Measurements from ENCODE around the gene GIMAP1.
"Not testable (repeated sequence)": the region's sequence is repeated elsewhere in the genome, so short reads cannot be mapped to it uniquely, and the experiment has no call there.

Gene GIMAP1

DNA sequence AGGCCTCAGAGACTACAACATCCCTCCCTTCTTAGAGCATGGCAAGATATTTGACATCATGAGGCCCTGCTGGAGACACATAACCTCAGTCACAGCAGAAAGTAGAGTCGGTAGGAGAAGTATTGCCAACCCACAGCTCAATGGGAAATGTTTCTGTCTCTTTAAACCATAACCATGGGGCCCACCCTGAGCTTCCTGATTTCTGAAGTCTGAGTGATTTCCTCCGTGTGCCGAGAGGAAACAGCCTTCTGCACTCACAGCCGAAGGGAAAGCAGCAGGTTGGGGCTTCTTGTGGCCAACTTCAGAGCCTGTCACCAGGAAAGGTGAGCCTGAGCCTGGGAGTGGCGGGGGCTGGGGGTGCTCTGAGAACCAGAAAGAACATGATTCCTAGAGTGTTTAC is at the start of gene GIMAP1:
GIMAP1 (plus strand) TSS at position 246 of the 400 bp plus-strand sequence. CDS start 2,435 bp downstream, outside the sequence.
- no peak for DNase-seq (ENCODE audit: low read depth)

DNA sequence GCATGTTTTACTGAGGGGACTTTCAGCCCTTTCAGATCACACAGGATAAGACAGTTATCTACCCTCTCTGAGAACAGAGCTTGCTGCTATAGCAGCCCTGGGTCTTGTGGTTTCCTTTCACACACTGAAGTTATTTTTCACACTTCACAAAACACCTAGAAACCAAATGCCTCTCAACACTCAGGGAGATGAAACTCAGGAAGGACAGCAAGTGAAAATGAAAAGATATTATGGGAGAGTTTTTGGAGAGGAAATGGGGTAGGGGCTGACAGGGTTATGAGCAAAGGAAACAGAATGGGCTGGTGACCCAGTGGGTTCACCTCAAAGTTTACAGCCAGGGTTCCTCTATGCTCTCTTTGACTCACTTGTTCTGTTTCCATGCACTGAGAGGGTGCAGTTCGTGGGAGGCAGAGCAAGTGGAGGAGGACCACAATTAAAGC is 47.9 kb upstream of the GIMAP1 start:
- DNase-seq (ENCODE audit: low read depth) = no peak

DNA sequence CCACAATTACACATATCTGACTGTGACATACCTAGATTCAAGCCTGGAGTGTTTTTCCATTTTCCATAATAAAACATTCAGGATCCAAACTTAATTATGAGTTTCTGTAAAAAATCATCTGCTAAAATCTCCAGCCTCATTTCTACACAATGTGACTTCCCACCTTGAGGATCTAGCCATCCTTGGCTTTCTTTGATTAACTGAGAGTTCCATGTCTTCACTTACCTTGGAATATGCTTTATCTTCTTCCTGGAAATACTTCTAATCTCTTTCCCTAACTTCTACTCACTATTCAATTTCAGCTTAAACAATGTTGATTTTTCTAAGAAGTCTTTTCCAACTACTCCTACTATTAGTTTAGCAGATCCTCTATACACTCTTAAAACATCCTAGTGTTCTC is 47.4 kb upstream of the GIMAP1 start:
- DNase-seq (ENCODE audit: low read depth) = no peak

DNA sequence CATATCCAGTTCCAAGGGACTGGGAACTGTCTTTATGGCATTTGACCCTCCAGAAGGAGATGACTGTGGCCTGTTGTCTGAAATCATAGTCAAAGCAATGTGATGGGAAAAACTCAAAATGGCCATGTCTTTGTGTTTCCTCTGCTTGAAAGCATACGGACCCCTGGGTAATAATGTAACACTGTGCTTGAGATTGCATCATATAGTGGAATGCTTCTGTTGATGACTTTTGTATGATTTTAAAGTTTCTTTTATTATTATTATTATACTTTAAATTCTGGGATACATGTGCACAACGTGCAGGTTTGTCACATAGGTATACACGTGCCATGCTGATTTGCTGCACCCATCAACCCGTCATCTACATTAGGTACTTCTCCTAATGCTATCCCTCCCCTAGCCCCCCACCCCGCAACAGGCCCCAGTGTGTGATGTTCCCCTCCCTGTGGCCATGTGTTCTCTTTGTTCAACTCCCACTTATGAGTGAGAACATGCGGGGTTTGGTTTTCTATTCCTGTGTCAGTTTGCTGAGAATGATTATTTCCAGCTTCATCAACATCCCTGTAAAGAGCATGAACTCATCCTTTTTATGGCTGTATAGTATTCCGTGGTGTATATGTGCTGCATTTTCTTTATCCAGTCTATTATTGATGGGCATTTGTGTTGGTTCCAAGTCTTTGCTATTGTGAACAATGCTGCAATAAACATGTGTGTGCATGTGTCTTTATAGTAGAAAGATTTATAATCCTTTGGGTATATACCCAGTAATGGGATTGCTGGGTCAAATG is 44.4 kb upstream of the GIMAP1 start:
- not testable (repeated sequence) for DNase-seq (ENCODE audit: low read depth)

DNA sequence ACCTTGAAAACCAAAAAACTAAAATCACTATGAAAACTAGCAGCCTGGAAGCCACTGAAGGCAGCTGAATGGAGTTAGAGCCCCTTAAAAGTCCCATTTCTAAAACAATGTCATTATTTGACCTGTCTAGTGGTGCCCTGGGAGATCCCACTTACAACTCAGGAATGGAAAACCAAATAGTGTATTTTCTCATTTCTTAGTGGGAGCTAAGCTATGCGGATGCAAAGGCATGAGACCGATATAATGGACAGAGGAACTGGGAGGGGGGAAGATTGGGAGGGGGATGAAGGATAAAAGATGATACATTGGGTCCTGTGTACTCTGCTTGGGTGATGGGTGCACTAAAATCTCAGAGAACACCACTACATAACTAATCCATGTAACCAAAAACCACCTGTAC is 40.7 kb upstream of the GIMAP1 start:
- DNase-seq (ENCODE audit: low read depth) = no peak

DNA sequence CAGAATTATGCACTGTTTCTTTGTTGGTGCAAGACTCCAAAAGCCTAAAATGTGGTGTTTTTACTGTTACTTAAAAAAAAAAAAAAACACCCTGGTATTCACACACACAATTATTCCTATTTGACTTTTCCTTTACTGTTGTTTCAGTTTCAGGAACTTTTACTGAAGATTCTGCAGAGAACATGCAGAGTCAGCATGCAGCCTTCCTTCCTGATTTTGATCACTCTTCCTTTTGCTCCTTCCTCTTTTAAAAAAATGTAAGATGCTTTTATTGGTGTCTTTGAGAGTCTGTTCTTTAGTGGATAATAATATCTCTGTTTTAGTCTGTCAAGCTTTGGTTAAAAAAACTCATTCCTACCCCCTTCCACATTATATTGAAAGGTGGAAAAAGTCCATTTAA is 40.1 kb upstream of the GIMAP1 start:
- DNase-seq (ENCODE audit: low read depth) = not testable (repeated sequence)

DNA sequence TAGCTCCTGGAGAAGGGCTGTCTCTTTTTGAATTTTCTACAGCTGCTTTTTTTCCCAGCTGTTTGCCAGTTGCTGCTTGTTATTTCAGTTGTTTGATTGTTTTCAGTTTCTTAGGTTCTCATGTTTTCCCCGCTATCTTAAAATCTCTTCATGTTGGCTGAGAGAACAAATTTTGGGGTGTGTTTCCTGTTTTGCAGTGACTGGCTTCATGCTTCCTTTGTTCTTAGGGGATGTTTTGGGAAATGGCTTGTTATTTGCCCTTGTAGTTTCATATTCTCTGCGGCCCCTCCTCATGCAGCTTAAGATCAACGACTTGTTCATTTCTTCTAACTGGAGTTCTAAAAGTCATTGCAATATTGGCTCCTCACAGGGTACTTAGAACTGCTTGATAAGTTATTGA is 39.6 kb upstream of the GIMAP1 start:
- DNase-seq (ENCODE audit: low read depth) = not testable (repeated sequence)

DNA sequence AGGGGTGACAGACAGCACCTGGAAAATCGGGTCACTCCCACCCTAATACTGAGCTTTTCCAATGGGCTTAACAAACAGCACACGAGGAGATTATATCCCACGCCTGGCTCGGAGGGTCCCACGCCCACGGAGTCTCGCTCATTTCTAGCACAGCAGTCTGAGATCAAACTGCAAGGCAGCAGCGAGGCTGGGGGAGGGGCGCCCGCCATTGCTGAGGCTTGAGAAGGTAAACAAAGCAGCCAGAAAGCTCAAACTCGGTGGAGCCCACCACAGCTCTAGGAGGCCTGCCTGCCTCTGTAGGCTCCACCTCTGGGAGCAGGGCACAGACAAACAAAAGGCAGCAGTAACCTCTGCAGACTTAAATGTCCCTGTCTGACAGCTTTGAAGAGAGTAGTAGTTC is 37.8 kb upstream of the GIMAP1 start:
- not testable (repeated sequence) for DNase-seq (ENCODE audit: low read depth)

DNA sequence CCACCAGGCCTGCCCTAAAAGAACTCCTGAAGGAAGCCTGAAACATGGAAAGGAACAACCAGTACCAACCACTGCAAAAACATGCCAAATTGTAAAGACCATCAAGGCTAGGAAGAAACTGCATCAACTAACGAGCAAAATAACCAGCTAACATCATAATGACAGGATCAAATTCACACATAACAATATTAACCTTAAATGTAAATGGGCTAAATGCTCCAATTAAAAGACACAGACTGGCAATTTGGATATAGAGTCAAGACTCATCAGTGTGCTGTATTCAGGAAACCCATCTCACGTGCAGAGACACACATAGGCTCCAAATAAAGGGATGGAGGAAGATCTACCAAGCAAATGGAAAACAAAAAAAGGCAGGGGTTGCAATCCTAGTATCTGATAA is 36.0 kb upstream of the GIMAP1 start:
- not testable (repeated sequence) for DNase-seq (ENCODE audit: low read depth)

DNA sequence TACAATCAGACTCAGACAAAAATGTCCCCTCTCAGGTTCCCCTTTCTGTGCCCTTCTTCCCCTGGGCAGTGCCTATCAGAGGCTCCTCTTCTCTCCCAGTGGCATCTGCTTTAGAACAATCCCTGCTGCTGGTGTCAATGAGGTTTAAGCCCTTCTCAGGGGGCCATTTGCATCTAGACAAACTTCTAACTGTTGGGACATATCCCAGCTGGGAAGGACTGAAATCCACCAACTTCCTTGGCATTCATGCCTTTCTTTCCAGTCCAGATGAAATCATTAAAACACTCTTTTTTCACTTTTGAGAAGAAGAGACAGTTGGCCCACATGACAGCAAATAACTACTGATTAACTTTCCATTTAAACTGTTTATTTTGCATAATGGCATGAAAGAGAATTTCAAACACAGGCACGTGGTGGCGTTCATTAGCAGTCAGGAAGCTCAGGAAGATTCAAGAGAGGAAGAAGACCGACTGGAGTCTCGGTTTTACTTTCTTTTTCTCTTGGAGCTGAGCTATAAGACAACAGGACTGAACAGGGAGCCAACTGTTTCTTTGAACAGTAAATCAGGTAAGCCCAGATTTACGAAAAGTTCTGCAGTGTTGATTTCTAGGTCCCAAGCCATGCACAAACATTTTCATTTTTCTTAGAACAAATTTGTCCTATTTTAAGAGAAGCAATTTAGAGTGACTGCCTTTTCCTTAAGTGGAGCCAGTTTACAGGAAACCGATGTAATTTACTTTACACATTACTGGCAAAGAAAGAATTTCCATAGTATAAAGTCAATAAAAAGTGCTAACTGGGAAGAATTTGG is 31.0 kb upstream of the GIMAP1 start, which contains the start of gene GIMAP2:
GIMAP2 (plus strand) TSS at position 488 of the 811 bp plus-strand sequence. CDS start 1,354 bp downstream, outside the sequence.
- DNase-seq (ENCODE audit: low read depth) = no peak

DNA sequence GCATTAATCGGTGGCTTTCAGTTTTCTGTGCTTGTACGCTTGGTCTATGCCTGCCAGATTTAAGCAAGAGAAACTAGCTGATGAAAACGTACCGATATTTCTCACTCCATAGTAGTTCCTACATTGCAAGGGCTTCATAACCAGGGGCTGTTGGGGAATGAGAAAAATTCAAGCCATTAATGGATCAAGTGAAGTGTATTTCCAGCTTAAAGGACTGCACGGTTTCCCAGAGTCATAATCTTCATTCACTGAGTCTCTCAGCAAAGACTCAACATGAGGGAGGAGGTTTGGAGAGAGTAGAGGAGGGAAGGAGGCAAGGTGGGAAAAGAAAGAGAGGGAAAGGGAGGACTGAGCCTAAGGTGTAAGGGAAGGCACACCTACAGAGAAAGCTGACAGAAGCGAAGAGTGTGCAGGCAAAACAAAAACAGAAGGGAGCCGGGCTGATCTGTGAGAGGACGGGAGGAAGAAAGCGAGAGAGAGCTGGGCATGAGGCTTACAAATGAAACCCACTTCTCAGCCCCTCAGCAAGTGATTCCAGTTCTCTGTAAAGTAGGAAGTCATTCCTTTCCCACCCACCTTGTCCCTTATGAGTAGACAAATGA is 30.3 kb upstream of the GIMAP1 start:
- no peak for DNase-seq (ENCODE audit: low read depth)

DNA sequence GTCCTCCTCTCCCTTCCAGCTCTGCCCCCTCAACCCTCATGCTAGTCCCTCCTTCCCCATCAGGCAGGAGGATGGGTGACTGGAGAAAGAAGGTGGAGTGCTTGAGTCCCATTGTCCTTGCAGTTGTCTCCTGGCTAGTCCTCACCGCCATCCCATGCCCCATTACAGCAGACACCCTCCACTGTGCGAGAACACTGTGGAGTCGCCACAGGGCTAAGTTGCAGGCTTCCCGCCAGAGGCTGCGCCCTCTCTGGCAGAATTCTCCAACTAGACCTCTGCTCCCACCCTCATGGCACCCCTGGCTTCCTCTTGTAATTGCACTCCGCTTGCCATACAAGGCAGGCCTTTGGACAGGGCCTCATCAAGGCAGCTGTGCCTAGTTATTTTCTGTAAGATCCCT is 27.8 kb upstream of the GIMAP1 start:
- no peak for DNase-seq (ENCODE audit: low read depth)

DNA sequence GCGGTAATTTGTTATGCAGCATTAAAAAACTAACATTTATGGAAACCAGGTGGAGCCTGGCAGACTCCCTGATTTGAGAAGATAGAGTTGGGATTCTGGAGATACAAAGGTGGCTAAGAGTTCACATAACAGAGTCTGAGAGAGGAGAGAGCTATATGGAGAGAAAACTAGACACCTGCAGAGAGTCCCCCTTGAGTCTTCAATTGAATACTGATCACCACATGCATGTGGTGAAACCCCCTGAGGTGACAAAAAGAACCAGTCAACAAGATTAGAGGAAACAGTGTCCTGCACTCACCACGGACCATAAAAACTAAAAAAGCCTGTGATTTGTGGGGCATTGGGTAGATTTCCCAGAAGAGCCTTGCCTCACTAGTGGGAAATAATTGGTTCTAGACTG is 20.8 kb upstream of the GIMAP1 start:
- DNase-seq (ENCODE audit: low read depth) = no peak

DNA sequence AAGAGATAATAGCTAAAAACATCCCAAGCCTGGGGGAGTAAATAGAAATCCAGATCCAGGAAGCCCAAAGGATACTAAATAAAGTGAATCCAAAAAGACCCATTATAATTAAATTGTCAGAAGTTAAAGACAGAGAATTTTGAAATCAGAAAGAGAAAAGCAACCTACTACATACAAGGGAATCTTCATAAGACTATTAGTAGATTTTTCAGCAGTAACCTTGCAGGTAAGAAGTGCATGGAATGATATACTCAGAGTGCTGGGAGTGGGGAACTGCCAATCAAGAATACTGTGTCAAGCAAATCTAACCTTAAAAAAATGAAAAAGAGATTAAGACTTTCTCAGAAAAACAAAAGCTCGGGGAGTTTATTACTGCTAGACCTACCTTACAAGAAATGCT is 13.2 kb upstream of the GIMAP1 start:
- DNase-seq (ENCODE audit: low read depth) = no peak

DNA sequence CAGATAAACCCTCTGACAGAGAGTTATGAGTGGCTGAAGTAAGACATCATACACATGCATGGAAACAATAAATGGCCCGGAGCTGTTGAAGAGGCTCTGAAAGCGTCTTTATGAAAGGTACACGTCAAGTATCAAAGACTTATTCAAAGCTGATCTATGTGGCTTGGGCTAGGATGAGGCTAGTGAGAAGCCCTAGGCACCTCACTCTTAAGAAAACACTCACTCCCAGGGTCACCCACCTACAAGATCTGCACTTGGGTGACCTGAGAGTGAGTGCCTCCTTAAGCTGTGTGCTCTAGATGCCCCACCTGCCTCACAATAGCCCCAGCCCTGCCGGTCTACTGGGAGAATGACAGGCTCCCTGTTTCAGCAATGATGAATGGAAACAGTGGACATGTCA is 1.1 kb upstream of the GIMAP1 start:
- DNase-seq (ENCODE audit: low read depth) = no peak

DNA sequence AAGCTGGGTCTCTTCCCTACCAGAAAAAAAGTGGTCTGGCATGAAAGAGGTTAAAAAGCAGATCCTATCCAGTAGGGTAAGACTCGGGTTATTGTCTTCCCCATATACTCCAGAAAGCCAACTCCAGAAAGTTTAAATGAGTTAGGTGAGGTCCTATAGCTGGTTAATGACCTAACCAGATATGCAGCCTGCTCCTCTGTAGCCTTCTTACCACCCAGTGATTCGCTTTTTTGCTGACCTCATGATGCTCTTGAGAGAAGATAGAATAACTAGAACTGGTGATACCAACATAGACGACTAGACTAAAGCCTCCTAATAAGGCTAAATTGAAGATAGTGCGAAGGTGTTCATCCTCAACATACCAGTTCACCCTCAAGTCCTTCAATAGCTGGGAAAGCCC is 675 bp upstream of the GIMAP1 start:
- DNase-seq (ENCODE audit: low read depth) = no peak

DNA sequence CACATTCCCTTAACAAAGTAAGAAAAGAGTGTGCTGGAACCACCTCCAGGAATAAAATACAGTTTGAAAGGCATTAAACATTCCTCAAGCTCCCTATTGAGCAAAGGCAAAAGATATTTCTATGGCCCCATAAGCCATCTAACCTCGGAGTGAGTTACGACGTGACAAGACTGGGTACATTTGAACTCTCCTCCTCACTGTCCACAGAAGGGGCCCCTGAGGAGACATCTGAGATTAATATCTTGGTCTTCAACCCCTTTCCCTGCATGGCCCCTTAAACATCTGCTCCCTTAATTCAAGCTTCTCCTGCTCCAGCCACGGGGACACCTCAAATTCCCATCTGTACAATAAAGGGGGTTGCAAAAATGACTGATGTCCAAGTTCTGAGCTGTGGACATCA is 526 bp downstream of the GIMAP1 start:
- no peak for DNase-seq (ENCODE audit: low read depth)

DNA sequence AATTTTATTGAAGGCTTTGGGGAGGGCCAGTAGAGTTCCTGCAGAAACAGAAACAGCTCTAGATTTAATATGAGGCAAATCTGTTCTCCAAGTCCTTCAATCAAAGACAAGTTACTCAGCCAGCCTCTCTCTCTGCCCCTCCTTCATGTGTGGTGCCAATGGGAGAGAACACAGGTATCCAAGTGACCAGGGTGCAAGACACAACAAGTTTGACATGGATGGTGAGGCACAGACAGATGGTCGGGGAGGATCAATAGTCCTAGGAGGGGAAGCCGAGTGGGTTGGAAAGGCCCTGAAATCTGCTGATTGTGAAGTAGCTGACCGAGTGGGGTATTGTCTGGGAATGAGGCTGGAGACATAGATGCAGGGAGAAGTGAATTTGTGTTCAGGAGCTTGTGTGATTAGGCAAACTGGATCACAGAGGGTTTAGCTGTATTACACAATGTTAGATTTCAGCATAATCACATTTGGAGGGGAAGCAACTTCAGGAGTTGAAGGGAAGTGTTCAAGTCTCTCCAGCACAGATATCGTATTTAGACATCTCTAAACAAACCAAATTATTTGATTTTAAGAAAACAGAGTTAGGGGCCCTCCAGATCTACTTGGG is 1.5 kb downstream of the GIMAP1 start:
- no peak for DNase-seq (ENCODE audit: low read depth)

DNA sequence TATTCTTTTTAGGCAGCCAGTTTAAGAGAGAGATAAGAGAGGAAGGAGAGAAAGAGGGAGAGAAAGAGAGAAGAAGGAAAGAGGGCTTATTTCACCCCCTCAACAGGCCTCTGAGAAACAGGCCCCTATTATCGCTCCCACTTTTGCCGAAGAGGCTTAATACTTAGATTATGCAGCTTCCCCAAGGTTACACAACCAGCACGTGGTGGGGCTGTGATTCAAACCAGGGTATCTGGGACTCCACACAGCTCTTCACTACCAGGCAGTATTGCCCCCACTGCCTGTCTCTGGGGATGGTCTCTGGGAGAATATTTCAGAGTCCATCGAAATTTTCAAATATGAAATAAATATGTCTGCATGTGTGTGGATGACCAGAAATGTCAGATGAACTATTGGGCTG is 3.0 kb downstream of the GIMAP1 start:
- DNase-seq (ENCODE audit: low read depth) = no peak

DNA sequence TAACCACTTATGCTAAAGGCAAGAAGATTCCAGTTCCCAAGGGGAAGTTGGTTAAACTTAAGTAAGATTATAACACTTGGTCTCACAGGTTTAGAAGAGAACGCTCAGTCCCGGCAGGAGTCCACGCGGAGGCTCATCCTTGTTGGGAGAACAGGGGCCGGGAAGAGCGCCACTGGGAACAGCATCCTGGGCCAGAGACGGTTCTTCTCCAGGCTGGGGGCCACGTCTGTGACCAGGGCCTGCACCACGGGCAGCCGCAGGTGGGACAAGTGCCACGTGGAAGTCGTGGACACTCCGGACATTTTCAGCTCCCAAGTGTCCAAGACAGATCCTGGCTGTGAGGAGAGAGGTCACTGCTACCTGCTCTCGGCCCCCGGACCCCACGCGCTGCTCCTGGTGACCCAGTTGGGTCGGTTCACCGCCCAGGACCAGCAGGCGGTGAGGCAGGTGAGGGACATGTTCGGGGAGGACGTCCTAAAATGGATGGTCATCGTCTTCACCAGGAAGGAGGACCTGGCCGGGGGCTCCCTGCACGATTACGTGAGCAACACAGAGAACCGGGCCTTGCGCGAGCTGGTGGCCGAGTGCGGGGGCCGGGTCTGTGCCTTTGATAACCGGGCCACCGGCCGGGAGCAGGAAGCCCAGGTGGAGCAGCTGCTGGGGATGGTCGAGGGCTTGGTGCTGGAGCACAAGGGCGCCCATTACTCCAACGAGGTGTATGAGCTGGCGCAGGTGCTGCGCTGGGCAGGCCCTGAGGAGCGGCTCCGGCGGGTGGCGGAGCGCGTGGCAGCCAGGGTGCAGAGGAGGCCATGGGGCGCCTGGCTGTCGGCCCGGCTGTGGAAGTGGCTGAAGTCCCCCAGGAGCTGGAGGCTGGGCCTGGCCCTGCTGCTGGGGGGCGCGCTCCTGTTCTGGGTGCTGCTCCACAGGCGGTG is 3.8 kb downstream of the GIMAP1 start:
- DNase-seq (ENCODE audit: low read depth) = no peak

DNA sequence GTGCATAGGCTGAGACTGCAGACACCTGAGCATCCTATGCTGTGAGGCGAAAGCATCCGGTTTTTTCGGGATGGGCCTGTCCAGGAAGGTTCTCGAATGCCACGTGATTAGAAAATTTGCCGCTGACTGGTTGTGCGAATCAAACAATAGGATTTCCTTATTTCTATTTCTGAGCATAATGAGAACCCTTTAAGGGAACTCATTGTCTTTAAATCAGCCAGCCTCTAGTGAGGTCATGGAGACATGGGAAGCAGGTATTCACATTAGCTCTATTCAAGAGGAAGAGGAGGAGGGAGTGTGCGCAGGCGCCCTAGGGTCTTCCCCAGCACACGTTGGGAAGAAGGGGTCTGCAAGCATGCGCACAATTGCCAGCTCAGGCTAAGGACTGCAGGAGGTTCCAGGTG is 5.6 kb downstream of the GIMAP1 start:
- DNase-seq (ENCODE audit: low read depth) = no peak

Data from HS-5 (cell line).